ENCODE results near the gene NXPH4. TPM values are rescaled to one million over a fixed set of nuclear protein-coding genes. Genes with fewer than 3 reads are reported as not detected.

Gene NXPH4
- total RNA-seq, 4 donors from 2014 or later: not detected

- no peaks in the 10 kb centered on the region for H3K9me3 ChIP-seq
- in situ Hi-C loops (cut with MboI; ENCODE audit: low sequenced_read_pairs in 4 of 4) (no loop called here), intact Hi-C loops (cut with DNase I; ENCODE audit: low total_unique reads) (loop anchor here (1.0 kb wide), 1 partner anchor 25 kb away; no protein-coding TSS in a partner anchor)
- H3K4me1 ChIP-seq: peaks cover 6 to 23% of the 10 kb centered on the region in 2 donors
- H3K27me3 ChIP-seq: peaks cover 42 to 47% (median 43%) of the 10 kb centered on the region in 3 donors
- TF ChIP-seq CTCF (IDR thresholded peaks at IDR 0.05 in 4 of 5, conservative IDR thresholded peaks at IDR 0.05 in 1 of 5): peak; percentile 58 to 80 (median 72)
- no peak for TF ChIP-seq POLR2A (IDR thresholded peaks at IDR 0.05)
- no peaks in the 10 kb centered on the region for H3K36me3 ChIP-seq
- H3K27ac ChIP-seq: no peak overlapping the region
- peak in 1 of 2 donors; percentile 24 for DNase-seq
- no peak overlapping the region for H3K4me3 ChIP-seq
- peak; percentile 51 to 55 for ATAC-seq
These were observed 2.2 kb upstream of the NXPH4 start for GRCh38 chr12:57214398-57214781.

GRCh38 chr12:57215065-57215464 lies 1.5 kb upstream of the NXPH4 start:
- intact Hi-C loops (cut with DNase I; ENCODE audit: low total_unique reads): no loop called here

GRCh38 chr12:57215668-57216013 lies 953 bp upstream of the NXPH4 start:
- H3K4me1 ChIP-seq: peaks cover 6 to 23% of the 10 kb centered on the region in 2 donors
- DNase-seq (no peak), ATAC-seq (no peak)
- H3K4me3 ChIP-seq: no peak overlapping the region
- H3K27ac ChIP-seq: no peak overlapping the region
- H3K36me3 ChIP-seq: no peaks in the 10 kb centered on the region
- no peaks in the 10 kb centered on the region for H3K9me3 ChIP-seq
- in situ Hi-C loops (cut with MboI; ENCODE audit: low sequenced_read_pairs in 4 of 4) (no loop called here), intact Hi-C loops (cut with DNase I; ENCODE audit: low total_unique reads) (no loop called here)
- peaks cover 48 to 60% (median 53%) of the 10 kb centered on the region in 3 donors for H3K27me3 ChIP-seq
- TF ChIP-seq CTCF (IDR thresholded peaks at IDR 0.05 in 4 of 5, conservative IDR thresholded peaks at IDR 0.05 in 1 of 5) (no peak), POLR2A (IDR thresholded peaks at IDR 0.05) (no peak)

More at GRCh38 chr12:57215065-57215464, 1.5 kb upstream of the NXPH4 start:
- in situ Hi-C loops (cut with MboI; ENCODE audit: low sequenced_read_pairs in 4 of 4): no loop called here
- H3K9me3 ChIP-seq: no peaks in the 10 kb centered on the region
- H3K27ac ChIP-seq: no peak overlapping the region
- peaks cover 6 to 23% of the 10 kb centered on the region in 2 donors for H3K4me1 ChIP-seq
- ATAC-seq (no peak), DNase-seq (no peak)
- TF ChIP-seq POLR2A (IDR thresholded peaks at IDR 0.05): no peak
- TF ChIP-seq CTCF (IDR thresholded peaks at IDR 0.05 in 4 of 5, conservative IDR thresholded peaks at IDR 0.05 in 1 of 5): no peak
- H3K36me3 ChIP-seq: no peaks in the 10 kb centered on the region
- no peak overlapping the region for H3K4me3 ChIP-seq
- peaks cover 46 to 54% (median 49%) of the 10 kb centered on the region in 3 donors for H3K27me3 ChIP-seq

GRCh38 chr12:57216921-57217879 lies 606 bp downstream of the NXPH4 start:
- peaks cover 64 to 75% (median 69%) of the 10 kb centered on the region in 3 donors for H3K27me3 ChIP-seq

More at GRCh38 chr12:57216921-57217879, 606 bp downstream of the NXPH4 start:
- peak overlapping the region; percentile 51 to 68 (median 54) for H3K4me3 ChIP-seq
- intact Hi-C loops (cut with DNase I; ENCODE audit: low total_unique reads): no loop called here
- ATAC-seq (no peak), DNase-seq (no peak)
- in situ Hi-C loops (cut with MboI; ENCODE audit: low sequenced_read_pairs in 4 of 4): no loop called here
- peaks cover 6 to 23% of the 10 kb centered on the region in 2 donors for H3K4me1 ChIP-seq
- no peaks in the 10 kb centered on the region for H3K9me3 ChIP-seq
- H3K36me3 ChIP-seq: no peaks in the 10 kb centered on the region
- H3K27ac ChIP-seq: no peak overlapping the region
- no peak for TF ChIP-seq POLR2A (IDR thresholded peaks at IDR 0.05)
- no peak for TF ChIP-seq CTCF (IDR thresholded peaks at IDR 0.05 in 4 of 5, conservative IDR thresholded peaks at IDR 0.05 in 1 of 5)

Data from gastrocnemius medialis (tissue), 4 donors.